Measurements from ENCODE around the gene MBTPS1. TPM values are rescaled to one million over a fixed set of nuclear protein-coding genes. Genes with fewer than 3 reads are reported as not detected.

The MBTPS1 gene
- total RNA-seq, 6 experiments from 2014 or later, result 34.5 to 45.6 (median 40.1) TPM

- no peak overlapping the region for H3K27ac ChIP-seq
- TF ChIP-seq CTCF (IDR thresholded peaks at IDR 0.05), result no peak
- no peak for TF ChIP-seq POLR2A (IDR thresholded peaks at IDR 0.05)
- H3K36me3 ChIP-seq, result no peaks in the 10 kb centered on the region
- WGBS (ENCODE audit: insufficient coverage, low coverage, low lambda C conversion rate, missing lambda C conversion rate), result 43% methylated on average over 6 of the region's 8 CpGs
- H3K27me3 ChIP-seq, result no peaks in the 10 kb centered on the region
- H3K9me3 ChIP-seq, result no peaks in the 10 kb centered on the region
- no peak overlapping the region for H3K4me3 ChIP-seq
- ATAC-seq, result no peak
- no peak for DNase-seq
- H3K4me1 ChIP-seq, result no peaks in the 10 kb centered on the region
- intact Hi-C loops (cut with DNase I), result no loop called here
These were observed 37.0 kb upstream of the MBTPS1 start for GRCh38 chr16:84153660-84154214.

GRCh38 chr16:84150926-84151325, 34.2 kb upstream of the MBTPS1 start:
- Histone ChIP-seq H3K27me3 (no peaks in the 10 kb centered on the region), H3K4me3 (no peak overlapping the region), H3K27ac (no peak overlapping the region), H3K9me3 (no peaks in the 10 kb centered on the region), H3K36me3 (no peaks in the 10 kb centered on the region), H3K4me1 (no peaks in the 10 kb centered on the region)
- DNase-seq (no peak), ATAC-seq (no peak)
- intact Hi-C loops (cut with DNase I), result no loop called here
- no peak for TF ChIP-seq POLR2A (IDR thresholded peaks at IDR 0.05)
- no peak for TF ChIP-seq CTCF (IDR thresholded peaks at IDR 0.05)
- 74% methylated on average over 2 of the region's 3 CpGs for WGBS (ENCODE audit: insufficient coverage, low coverage, low lambda C conversion rate, missing lambda C conversion rate)

GRCh38 chr16:84144859-84145639, 28.3 kb upstream of the MBTPS1 start, which contains the start of the genes DNAAF1 and HSDL1:
Gene DNAAF1, plus strand, starts transcription at chr16:84145308. Its CDS starts 133 bp downstream, at chr16:84145441.
Gene HSDL1, minus strand, starts transcription at chr16:84145177. Its CDS starts 13,856 bp downstream, at chr16:84131321.
- WGBS (ENCODE audit: insufficient coverage, low coverage, low lambda C conversion rate, missing lambda C conversion rate), result 0% methylated on average over 7 of the region's 89 CpGs
- peak within 1 kb of the TSS; percentile 79 to 96 (median 87) for H3K4me3 ChIP-seq
- H3K27ac ChIP-seq, result peak within 1 kb of the TSS in 2 of 3 donors; percentile 56 to 75
- no peaks in the 10 kb centered on the region for H3K36me3 ChIP-seq
- TF ChIP-seq CTCF (IDR thresholded peaks at IDR 0.05) (no peak), POLR2A (IDR thresholded peaks at IDR 0.05) (peak; percentile 31)
- intact Hi-C loops (cut with DNase I), result no loop called here
- ATAC-seq (peak; percentile 92 to 98 (median 95)), DNase-seq (peak; percentile 91 to 94 (median 94))
- H3K4me1 ChIP-seq, result peaks cover 0 to 4% (median 0%) of the 10 kb centered on the region in 4 donors
- H3K9me3 ChIP-seq, result no peaks in the 10 kb centered on the region
- no peaks in the 10 kb centered on the region for H3K27me3 ChIP-seq

GRCh38 chr16:84144209-84144858, 27.6 kb upstream of the MBTPS1 start:
- ATAC-seq (peak; percentile 43 to 58 (median 52)), DNase-seq (peak; percentile 46 to 66 (median 49))
- H3K36me3 ChIP-seq, result no peaks in the 10 kb centered on the region
- intact Hi-C loops (cut with DNase I), result no loop called here
- no peak for TF ChIP-seq CTCF (IDR thresholded peaks at IDR 0.05)
- no peak for TF ChIP-seq POLR2A (IDR thresholded peaks at IDR 0.05)
- H3K27me3 ChIP-seq, result no peaks in the 10 kb centered on the region
- peaks cover 0 to 4% (median 0%) of the 10 kb centered on the region in 4 donors for H3K4me1 ChIP-seq
- H3K9me3 ChIP-seq, result no peaks in the 10 kb centered on the region
- WGBS (ENCODE audit: insufficient coverage, low coverage, low lambda C conversion rate, missing lambda C conversion rate), result 1% methylated on average over 36 of the region's 39 CpGs
- peak overlapping the region in 1 of 3 donors; percentile 75 for H3K27ac ChIP-seq
- H3K4me3 ChIP-seq, result peak overlapping the region; percentile 79 to 96 (median 87)
